GM18861 (cell line): ENCODE measurements around the gene SYT13.
"Not testable (repeated sequence)": the region's sequence is repeated elsewhere in the genome, so short reads cannot be mapped to it uniquely, and the experiment has no call there.

Experiments
- ATAC-seq: cut with Tn5 transposase; IDR thresholded peaks from one replicate; pipeline ENCODE4 v1.9.1; 2021; ENCODE audit not compliant: unreplicated experiment

Gene SYT13

GRCh38 chr11:45250035-45250718 is 36.0 kb downstream of the SYT13 start:
- ATAC-seq = no peak

GRCh38 chr11:45249372-45249771 is 36.8 kb downstream of the SYT13 start:
- not testable (repeated sequence) for ATAC-seq

- no peak for ATAC-seq
These were observed 37.6 kb downstream of the SYT13 start for GRCh38 chr11:45248501-45249011.

DNA sequence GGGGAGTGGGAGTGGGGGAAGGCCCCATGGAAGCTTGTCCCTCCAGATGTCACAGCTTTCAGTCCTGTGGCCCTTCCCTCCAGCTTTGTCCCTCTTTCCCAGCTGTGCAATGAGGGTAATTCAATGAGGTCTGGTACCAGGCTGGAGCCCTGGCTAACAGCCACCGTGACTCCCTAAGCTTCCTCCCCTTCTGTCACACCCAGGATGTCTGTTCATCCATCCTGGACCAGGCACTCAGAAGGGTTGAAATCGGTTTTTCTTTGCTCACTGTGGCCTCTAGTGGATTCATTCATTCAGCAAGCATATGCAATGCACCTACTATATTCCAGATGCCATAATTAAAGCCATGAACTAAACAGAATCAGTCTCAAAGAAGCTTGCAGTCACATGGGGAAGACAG is 38.7 kb downstream of the SYT13 start:
- no peak for ATAC-seq

GRCh38 chr11:45246241-45246640 is 39.9 kb downstream of the SYT13 start:
- ATAC-seq = no peak

DNA sequence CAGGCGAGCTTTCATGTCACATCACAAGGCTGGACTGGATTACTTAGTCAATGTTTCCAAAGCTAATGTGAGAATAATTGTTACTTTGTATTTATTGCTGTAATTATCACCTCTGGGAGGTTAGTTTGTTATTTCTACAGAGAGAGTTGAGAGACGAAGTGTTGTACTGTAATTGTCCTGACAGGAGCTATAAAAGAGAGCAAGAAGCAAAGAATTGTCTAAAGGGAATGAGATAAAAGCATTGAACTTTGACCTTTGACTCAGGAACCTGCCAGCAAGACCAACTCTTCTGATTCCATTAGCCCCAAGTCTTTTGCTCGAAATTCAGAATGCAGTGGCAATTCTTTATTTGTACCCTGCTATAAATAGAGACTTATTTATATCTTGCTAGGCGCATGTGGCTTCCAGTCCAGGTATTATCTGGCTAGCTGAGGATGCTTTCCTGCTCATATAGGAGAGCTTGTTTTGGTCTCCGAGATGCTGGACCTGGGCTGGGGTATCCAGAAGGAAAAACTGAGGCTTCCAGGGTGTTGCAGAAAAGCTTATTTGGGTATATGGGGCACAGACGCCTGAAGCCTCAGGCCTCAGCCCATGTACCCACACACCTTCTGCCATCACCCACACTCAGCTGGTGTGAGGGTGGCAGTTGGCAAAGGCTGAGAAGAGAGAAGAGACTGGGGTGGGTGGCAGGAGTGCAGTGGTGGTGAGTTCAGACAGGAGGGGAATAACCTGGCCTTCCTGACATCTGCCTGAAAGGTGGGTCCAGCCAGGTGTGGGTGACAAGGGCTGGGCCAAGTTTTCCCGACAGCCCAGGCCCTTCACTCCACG is 40.7 kb downstream of the SYT13 start:
- no peak for ATAC-seq

GRCh38 chr11:45243967-45244366 is 42.2 kb downstream of the SYT13 start:
- no peak for ATAC-seq

DNA sequence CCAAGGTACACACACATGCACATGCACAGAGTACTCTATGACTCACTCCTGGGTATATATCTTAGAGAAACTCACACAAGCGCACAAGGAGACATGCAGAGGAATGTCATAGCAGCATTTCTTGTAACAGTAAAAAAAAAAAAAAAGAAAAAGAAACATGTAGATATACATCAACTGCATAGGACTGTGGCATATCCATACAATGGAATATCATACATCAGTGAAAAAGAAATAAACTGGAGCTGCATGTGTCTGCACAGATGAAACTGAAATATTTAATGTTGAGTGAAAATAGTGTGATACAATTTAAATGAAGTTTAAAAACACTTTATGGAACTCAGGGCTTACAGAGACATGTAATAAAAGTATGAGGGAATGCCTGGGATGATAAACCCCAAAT is 46.4 kb downstream of the SYT13 start:
- ATAC-seq = no peak

- ATAC-seq = no peak
These were observed 47.4 kb downstream of the SYT13 start for GRCh38 chr11:45238724-45239123.

GRCh38 chr11:45237711-45238315 is 48.3 kb downstream of the SYT13 start:
- ATAC-seq = no peak

GRCh38 chr11:45234306-45235006 is 51.7 kb downstream of the SYT13 start:
- no peak for ATAC-seq

GRCh38 chr11:45233804-45234170 is 52.4 kb downstream of the SYT13 start:
- no peak for ATAC-seq

DNA sequence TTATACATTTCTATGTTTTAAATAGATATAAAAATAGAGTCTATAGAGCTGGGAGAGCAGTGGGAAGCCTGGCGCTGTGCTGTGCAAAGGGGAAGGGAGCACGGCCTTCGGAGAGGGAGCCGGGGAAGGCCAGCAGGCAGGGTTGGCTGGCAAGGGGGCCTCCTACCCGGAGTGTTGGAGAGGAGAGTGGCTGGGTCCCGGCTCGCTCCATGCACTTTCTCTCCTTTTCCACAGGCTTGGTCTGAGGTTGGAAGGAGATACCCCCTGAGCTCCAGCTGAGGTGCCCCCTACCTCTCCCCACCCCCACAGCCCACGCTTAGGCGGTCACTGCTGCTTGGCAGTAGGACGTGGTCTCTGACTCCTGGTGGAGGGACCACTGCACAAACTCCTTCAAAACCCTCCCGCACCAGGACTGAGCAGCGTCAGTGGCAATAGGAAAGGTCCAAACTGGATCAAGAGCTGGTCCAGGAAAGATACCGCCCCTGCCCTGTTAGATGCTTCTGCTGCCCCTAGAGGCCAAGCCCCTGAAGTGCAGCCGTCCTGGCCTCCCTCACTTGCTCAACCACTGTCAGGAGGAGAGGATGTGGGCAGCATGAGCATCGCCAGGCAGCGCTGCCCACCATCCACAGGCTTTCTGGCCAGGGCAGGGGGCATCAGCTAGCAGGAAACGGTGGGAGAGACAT is 52.9 kb downstream of the SYT13 start:
- no peak for ATAC-seq

- ATAC-seq = no peak
These were observed 53.6 kb downstream of the SYT13 start for GRCh38 chr11:45232341-45233080.

DNA sequence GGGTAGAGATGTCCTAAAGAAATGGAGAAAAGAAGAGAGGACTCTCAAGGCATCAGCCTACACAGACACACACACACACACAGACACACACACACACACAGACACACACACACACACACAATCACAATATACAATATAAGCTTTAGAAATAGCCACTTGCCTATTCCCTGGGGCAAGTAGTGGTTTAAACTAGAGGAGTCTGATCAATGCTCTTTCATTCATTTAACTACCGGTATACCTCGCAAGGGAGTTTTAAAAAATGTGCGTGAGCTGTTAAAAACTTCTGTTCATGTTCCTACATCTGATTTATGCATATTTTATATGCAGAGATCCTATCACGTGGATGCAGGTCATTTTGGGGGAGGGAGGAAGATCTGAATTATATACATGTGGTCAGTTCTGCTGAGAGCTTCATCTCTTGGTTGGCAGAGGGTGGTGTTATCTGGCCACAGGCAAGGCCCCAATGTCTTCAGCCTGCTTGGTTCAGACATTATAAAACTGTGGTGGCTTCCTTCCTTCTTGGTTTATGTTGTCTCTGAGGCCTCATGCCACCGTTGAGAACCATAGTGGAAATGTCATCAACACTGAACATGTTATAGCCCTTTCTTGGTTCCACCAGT is 56.6 kb downstream of the SYT13 start:
- ATAC-seq = no peak

GRCh38 chr11:45227836-45228235 is 58.3 kb downstream of the SYT13 start:
- no peak for ATAC-seq

DNA sequence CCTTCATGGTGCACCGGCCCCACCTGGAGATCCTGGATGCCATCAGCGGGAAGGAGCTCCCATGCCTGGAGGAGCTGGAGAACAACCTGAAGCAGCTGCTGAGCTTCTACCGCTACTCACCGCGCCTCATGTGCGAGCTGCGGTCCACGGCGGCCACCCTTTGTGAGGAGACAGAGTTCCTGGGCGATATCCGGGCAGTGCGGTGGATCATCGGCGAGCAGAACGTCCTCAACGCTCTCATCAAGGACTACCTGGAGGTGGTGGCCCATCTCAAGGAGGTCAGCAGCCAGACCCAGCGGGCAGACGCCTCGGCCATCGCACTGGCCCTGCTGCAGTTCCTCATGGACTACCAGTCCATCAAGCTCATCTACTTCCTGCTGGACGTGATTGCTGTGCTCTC is 59.2 kb downstream of the SYT13 start:
- no peak for ATAC-seq

- ATAC-seq = no peak
These were observed 59.9 kb downstream of the SYT13 start for GRCh38 chr11:45225961-45226871.

DNA sequence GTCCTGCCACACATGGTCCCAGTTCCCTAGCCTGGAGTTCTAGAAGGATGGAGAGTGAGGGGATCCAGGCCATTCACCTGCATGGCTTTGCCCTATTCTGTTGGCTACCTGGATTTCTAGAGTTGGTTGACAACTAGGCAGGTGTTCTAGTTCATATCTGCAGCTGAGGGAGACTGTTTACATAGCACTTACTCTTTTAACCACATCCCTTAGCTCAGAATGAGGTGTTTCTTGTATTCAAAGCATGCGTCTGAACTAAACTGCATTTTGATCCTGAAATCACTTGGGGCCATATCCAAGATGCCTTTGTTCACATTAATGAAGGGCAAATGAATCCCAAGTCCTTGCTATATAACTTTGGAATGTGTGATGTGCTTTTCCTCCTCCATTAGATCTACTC is 60.9 kb downstream of the SYT13 start:
- ATAC-seq = no peak
